Kidney epithelial cell (primary cell): ENCODE data around the gene ACVR1C. TPM values are rescaled to one million over a fixed set of nuclear protein-coding genes. Genes with fewer than 3 reads are reported as not detected.

Source experiments
- DNase-seq: peaks from one replicate; pipeline ENCODE4 v3.0.0-alpha.2; 2010; ENCODE audit warnings: low read depth
- H3K27me3 ChIP-seq: 2 replicates; pipeline ENCODE4 v1.6.0; 2011; ENCODE audit warnings: low read length; ENCODE audit not compliant: control insufficient read depth, insufficient read depth
- H3K36me3 ChIP-seq: 2 replicates; pipeline ENCODE4 v1.5.1; 2011; ENCODE audit warnings: low read length; ENCODE audit not compliant: control insufficient read depth, insufficient read depth
- H3K4me3 ChIP-seq: 2 replicates; pipeline ENCODE4 v1.5.1; 2011; ENCODE audit warnings: low read depth, mild to moderate bottlenecking, control low read depth, low read length
- total RNA-seq: library from RNA; depleted of rRNA; stranded (reverse); fragments of >200 nt; gene quantifications from 2 replicates; pipeline ENCODE4 v1.2.3, GENCODE V29; 2015
- TF ChIP-seq, protein P1 (sequence below): IDR thresholded peaks from 2 replicates; pipeline ENCODE4 v1.5.1; 2011; ENCODE audit warnings: mild to moderate bottlenecking, moderate library complexity, low read length, control low read depth, inconsistent platforms; ENCODE audit not compliant: insufficient read depth, poor library complexity, severe bottlenecking

Gene ACVR1C
- total RNA-seq, 1 donor from 2014 or later, result 0.13 TPM

DNA sequence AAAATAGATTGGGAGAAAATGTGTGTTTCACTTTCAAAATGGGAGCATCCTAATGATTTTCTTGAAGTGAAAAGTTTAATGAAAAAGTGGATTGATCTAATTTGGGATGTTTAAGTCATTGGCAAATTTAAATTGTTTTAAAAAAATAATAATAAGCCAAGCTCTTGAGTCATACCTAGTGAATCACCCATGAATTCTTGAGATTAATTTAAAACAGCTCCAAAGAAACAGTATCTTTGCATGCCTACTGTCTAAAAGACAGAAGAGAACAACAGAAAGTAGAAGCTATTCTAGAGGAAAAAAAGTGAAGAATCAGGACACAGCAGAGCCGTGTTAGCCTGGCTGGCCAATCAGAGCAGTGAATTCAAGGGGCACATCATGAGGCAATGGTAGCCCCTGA lies 7.7 kb downstream of the ACVR1C start:
- Histone ChIP-seq H3K27me3 (no peaks in the 10 kb centered on the region), H3K4me3 (no peak overlapping the region), H3K36me3 (no peaks in the 10 kb centered on the region)
- TF ChIP-seq, protein P1, sequence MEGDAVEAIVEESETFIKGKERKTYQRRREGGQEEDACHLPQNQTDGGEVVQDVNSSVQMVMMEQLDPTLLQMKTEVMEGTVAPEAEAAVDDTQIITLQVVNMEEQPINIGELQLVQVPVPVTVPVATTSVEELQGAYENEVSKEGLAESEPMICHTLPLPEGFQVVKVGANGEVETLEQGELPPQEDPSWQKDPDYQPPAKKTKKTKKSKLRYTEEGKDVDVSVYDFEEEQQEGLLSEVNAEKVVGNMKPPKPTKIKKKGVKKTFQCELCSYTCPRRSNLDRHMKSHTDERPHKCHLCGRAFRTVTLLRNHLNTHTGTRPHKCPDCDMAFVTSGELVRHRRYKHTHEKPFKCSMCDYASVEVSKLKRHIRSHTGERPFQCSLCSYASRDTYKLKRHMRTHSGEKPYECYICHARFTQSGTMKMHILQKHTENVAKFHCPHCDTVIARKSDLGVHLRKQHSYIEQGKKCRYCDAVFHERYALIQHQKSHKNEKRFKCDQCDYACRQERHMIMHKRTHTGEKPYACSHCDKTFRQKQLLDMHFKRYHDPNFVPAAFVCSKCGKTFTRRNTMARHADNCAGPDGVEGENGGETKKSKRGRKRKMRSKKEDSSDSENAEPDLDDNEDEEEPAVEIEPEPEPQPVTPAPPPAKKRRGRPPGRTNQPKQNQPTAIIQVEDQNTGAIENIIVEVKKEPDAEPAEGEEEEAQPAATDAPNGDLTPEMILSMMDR, result no peak
- DNase-seq, result no peak

DNA sequence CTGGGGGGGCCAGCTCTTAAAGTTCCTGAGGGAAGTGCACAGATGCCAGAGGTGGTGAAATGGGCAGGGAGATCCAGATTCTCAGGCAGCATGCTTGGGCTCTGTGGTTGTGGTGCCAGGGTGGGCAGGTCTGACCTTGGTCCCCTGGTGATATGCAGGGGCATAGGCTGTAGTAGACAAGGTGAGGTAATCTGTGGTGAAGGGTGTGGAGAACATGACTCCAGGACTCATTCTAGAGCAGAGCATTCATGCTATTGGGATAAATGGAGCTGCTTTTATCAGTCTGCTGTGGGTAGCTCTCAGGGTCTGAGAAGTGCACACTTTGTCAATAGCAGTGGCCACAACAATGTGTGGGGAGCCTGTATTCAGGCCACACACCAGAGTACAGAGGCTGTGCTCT lies 16.9 kb downstream of the ACVR1C start:
- Histone ChIP-seq H3K4me3 (no peak overlapping the region), H3K36me3 (no peaks in the 10 kb centered on the region), H3K27me3 (no peaks in the 10 kb centered on the region)
- TF ChIP-seq, protein P1, result no peak
- no peak for DNase-seq

DNA sequence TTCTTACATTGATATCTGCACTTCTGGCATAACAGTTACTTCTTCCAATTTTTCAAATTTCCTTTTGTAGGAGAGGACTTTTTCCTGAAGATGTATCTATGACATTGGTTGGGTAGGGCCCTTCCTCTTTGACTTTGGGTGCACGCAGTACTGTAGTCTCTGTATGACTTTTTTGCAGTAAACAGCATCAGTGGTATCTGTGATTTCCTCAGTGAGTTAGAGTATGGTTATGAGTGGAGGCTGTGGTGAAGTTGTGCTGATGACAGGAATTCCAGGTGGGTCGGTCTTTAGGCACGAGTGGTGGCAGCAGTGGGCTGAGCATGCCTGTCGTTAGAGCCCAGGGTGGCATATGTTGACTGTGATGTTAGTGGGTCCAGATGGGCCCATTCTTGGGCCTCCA lies 17.6 kb downstream of the ACVR1C start:
- Histone ChIP-seq H3K4me3 (no peak overlapping the region), H3K27me3 (no peaks in the 10 kb centered on the region), H3K36me3 (no peaks in the 10 kb centered on the region)
- TF ChIP-seq, protein P1, result no peak
- no peak for DNase-seq

DNA sequence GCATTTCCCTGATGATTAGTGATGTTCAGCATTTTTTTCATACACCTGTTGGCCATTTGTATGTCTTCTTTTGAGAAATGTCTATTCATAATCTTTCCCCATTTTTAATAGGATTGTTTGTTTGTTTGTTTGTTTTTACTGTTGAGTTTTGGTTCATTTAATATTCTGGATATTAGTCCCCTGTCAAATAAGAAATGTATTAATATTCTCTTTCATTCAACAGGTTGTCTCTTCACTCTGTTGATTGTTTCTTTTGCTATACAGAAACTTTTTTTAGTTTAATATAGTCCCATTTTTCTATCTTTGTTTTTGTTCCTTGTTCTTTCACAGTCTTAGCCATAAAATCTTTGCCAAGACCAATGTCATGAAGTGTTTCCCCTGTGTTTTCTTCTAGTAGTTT lies 22.1 kb downstream of the ACVR1C start:
- H3K27me3 ChIP-seq, result no peaks in the 10 kb centered on the region
- no peak for DNase-seq
- H3K4me3 ChIP-seq, result no peak overlapping the region
- H3K36me3 ChIP-seq, result no peaks in the 10 kb centered on the region
- TF ChIP-seq, protein P1, result no peak

DNA sequence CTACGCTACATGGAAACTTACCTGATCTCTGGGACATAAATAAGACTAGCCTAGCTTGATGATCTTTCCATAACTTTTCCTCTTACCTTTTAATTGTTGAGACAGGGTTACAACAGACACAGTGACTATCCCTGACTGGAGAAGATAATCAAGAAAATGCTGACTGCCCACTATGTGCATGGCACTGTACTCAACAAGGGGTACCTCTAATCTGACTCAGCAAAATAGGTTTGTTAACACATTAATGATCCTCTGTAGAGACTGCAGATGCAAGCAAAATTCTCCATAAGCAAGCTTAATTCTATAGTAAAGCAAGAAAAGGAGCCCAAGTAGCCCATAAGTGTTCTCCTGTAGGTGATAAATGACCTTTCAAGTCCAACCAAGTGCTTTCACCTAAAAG lies 25.5 kb downstream of the ACVR1C start:
- Histone ChIP-seq H3K27me3 (no peaks in the 10 kb centered on the region), H3K4me3 (no peak overlapping the region), H3K36me3 (no peaks in the 10 kb centered on the region)
- TF ChIP-seq, protein P1, result no peak
- DNase-seq, result no peak

DNA sequence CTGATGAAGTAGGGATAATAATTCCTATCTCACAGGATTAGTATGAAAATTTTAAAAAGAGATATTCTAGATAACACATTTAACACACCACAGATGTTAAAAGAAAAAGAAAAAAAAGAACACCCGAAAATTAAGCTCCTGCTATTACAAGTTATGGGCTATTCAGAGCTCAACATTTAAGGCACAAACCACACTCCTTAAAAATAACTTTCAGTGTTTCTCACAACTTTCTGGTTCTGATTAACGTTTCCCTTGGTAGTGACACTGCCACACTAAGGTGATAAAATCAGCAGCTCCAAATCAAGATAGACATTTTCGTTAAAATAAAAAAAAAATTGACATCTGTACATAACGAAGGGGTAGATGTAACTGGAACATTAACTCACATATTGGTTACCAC lies 26.9 kb downstream of the ACVR1C start:
- no peaks in the 10 kb centered on the region for H3K36me3 ChIP-seq
- TF ChIP-seq, protein P1, result no peak
- peaks cover 6% of the 10 kb centered on the region for H3K27me3 ChIP-seq
- no peak overlapping the region for H3K4me3 ChIP-seq
- DNase-seq, result no peak
